D721Med (cell line): ENCODE results near the gene CLEC2L.

Experiments used
- DNase-seq: peaks from one replicate; pipeline ENCODE4 v3.0.0; 2011; ENCODE audit warnings: low spot score; ENCODE audit not compliant: insufficient read length
- FAIRE-seq: peaks from 2 replicates; lab custom pipeline; 2011; peaks lifted over from hg19 to GRCh38; lab: Jason Lieb, UNC
- TF ChIP-seq, protein P1 (sequence below): IDR thresholded peaks from 2 replicates; pipeline ENCODE4 v1.5.1; 2012; ENCODE audit warnings: mild to moderate bottlenecking, control low read depth; ENCODE audit not compliant: insufficient read depth; ENCODE audit errors: missing control alignments

CLEC2L gene

DNA sequence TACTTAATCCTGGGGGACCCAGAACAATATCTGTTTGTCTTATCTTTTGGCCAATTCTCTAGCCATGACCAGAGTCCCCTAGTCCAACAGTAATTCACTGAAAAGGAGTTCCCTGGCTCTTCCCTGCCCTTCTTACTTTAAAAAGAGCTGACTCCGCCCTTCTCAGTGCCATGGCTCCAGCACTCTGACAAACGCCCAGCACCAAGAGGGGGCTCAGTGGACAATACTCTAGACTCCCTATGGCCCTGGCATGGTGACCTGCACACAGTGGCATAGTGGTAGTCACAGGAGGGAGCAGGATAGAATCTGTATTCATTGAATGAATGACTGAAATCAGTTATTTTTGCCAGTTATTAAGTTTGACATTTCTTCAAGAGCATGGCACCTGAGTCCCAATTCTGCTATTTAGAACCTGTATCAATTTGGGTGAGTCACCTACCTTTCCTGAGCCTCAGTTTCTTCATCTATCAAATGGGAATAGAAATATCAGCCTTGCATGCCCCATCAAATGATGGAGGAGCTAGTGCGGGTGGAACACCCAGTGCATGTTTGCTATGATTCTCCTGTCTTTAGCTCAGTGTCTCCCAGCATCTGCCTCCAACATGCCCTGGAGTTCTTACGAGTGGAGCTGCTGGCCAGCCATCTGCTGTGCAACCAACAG is 69.4 kb downstream of the CLEC2L start:
- FAIRE-seq (no peak), DNase-seq (no peak)
- TF ChIP-seq, protein P1, sequence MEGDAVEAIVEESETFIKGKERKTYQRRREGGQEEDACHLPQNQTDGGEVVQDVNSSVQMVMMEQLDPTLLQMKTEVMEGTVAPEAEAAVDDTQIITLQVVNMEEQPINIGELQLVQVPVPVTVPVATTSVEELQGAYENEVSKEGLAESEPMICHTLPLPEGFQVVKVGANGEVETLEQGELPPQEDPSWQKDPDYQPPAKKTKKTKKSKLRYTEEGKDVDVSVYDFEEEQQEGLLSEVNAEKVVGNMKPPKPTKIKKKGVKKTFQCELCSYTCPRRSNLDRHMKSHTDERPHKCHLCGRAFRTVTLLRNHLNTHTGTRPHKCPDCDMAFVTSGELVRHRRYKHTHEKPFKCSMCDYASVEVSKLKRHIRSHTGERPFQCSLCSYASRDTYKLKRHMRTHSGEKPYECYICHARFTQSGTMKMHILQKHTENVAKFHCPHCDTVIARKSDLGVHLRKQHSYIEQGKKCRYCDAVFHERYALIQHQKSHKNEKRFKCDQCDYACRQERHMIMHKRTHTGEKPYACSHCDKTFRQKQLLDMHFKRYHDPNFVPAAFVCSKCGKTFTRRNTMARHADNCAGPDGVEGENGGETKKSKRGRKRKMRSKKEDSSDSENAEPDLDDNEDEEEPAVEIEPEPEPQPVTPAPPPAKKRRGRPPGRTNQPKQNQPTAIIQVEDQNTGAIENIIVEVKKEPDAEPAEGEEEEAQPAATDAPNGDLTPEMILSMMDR, result no peak

DNA sequence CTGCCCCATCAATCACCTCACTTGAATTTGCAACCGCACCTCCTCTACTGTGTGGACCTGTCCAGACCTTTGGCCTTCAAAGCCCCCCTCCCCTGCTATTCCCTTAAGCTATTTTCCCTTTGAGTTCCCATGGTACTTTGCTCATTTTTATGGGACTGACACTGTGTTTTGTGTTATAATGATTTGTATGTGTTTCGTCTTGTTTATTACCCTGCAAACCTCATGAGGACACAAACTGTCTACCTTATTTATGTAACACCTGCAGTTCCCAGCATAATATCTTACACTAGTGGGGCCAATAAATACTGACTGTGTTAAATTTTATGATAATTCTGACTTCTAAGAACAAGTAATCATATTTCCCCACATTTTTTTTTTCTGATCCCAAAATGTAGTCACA is 70.6 kb downstream of the CLEC2L start:
- FAIRE-seq, result no peak

More for the DNA sequence above, 70.6 kb downstream of the CLEC2L start:
- TF ChIP-seq, protein P1, result no peak
- DNase-seq, result no peak
